ENCODE results near the gene TNFSF8. TPM values are rescaled to one million over a fixed set of nuclear protein-coding genes. Genes with fewer than 3 reads are reported as not detected.
A peak's percentile ranks its signal among the peaks of the same experiment; 100 is the strongest.

Gene TNFSF8
- total RNA-seq, 1 donor from 2014 or later, result 1.0 TPM

- intact Hi-C loops (cut with micrococcal nuclease), result loop anchor here (5.0 to 10.0 kb wide), 3 partner anchors 32 to 500 kb away; no protein-coding TSS in a partner anchor
- ATAC-seq (ENCODE audit: low read depth) (no peak), DNase-seq (no peak)
- peaks cover 5% of the 10 kb centered on the region for H3K9me3 Mint-ChIP-seq
- no peaks in the 10 kb centered on the region for H3K27me3 Mint-ChIP-seq
- TF ChIP-seq CTCF (IDR thresholded peaks at IDR 0.05), result no peak
- peak overlapping the region; percentile 84 for H3K27ac Mint-ChIP-seq
- peaks cover 53% of the 10 kb centered on the region for H3K4me1 Mint-ChIP-seq
- H3K4me3 Mint-ChIP-seq, result no peak overlapping the region
- CTCF ChIA-PET, result no interaction called here
- POLR2A ChIA-PET, result interaction anchor here (0.5 kb wide), 1 partner anchor 522 kb away, joined by 4 read pairs; no protein-coding TSS in a partner anchor
- H3K36me3 Mint-ChIP-seq (ENCODE audit: low read depth), result no peaks in the 10 kb centered on the region
These were observed 35.6 kb downstream of the TNFSF8 start for GRCh38 chr9:114894609-114895433.

GRCh38 chr9:114894206-114894605 lies 36.2 kb downstream of the TNFSF8 start:
- Mint-ChIP-seq H3K4me3 (peak overlapping the region; percentile 17), H3K9me3 (peaks cover 5% of the 10 kb centered on the region), H3K27ac (peak overlapping the region; percentile 84), H3K4me1 (peaks cover 59% of the 10 kb centered on the region), H3K36me3 (ENCODE audit: low read depth) (no peaks in the 10 kb centered on the region), H3K27me3 (no peaks in the 10 kb centered on the region)
- intact Hi-C loops (cut with micrococcal nuclease), result loop anchor here (5.0 to 10.0 kb wide), 3 partner anchors 33 to 499 kb away; no protein-coding TSS in a partner anchor
- ATAC-seq (ENCODE audit: low read depth) (no peak), DNase-seq (no peak)
- CTCF ChIA-PET, result no interaction called here
- POLR2A ChIA-PET, result interaction anchor here (0.5 kb wide), 1 partner anchor 521 kb away, joined by 4 read pairs; no protein-coding TSS in a partner anchor
- no peak for TF ChIP-seq CTCF (IDR thresholded peaks at IDR 0.05)

GRCh38 chr9:114893221-114894010 lies 37.0 kb downstream of the TNFSF8 start:
- intact Hi-C loops (cut with micrococcal nuclease), result loop anchor here (1.0 to 10.0 kb wide), 6 partner anchors 9 to 499 kb away; partner anchors contain the start of gene TNFSF15
- Mint-ChIP-seq H3K4me3 (peak overlapping the region; percentile 17), H3K4me1 (peaks cover 67% of the 10 kb centered on the region), H3K27ac (peak overlapping the region; percentile 84), H3K9me3 (peaks cover 5% of the 10 kb centered on the region), H3K27me3 (no peaks in the 10 kb centered on the region), H3K36me3 (ENCODE audit: low read depth) (no peaks in the 10 kb centered on the region)
- no peak for TF ChIP-seq CTCF (IDR thresholded peaks at IDR 0.05)
- no peak for DNase-seq
- POLR2A ChIA-PET, result interaction anchor here (0.5 to 1.8 kb wide), 5 partner anchors 10 to 306 kb away, joined by 3 to 6 read pairs (median 4); partner anchors contain the start of genes ATP6V1G1 and TNFSF8
- CTCF ChIA-PET, result interaction anchor here (1.6 kb wide), 1 partner anchor 13 kb away, joined by 6 read pairs; no protein-coding TSS in a partner anchor
- peak; percentile 80 for ATAC-seq (ENCODE audit: low read depth)

GRCh38 chr9:114889802-114890224 lies 40.6 kb downstream of the TNFSF8 start:
- ChIA-PET POLR2A (interaction anchor here (0.6 to 1.5 kb wide), 3 partner anchors 10 to 517 kb away, joined by 3 to 8 read pairs (median 3); no protein-coding TSS in a partner anchor), CTCF (no interaction called here)
- intact Hi-C loops (cut with micrococcal nuclease), result loop anchor here (1.0 to 10.0 kb wide), 4 partner anchors 9 to 495 kb away; no protein-coding TSS in a partner anchor
- Mint-ChIP-seq H3K9me3 (peaks cover 9% of the 10 kb centered on the region), H3K4me1 (peaks cover 53% of the 10 kb centered on the region), H3K27me3 (no peaks in the 10 kb centered on the region), H3K36me3 (ENCODE audit: low read depth) (no peaks in the 10 kb centered on the region), H3K4me3 (peak overlapping the region; percentile 13), H3K27ac (peak overlapping the region; percentile 85)
- no peak for TF ChIP-seq CTCF (IDR thresholded peaks at IDR 0.05)
- ATAC-seq (ENCODE audit: low read depth) (peak; percentile 57), DNase-seq (no peak)

Measured in activated B cell treated with CpG ODN at 0.5 μM for 24 hours (primary cell).